ENCODE data around the gene NFU1. TPM values are rescaled to one million over a fixed set of nuclear protein-coding genes. Genes with fewer than 3 reads are reported as not detected.

NFU1 gene
- total and polyA plus RNA-seq, 9 of the 15 experiments (the other 6 are each of a cell fraction or from before 2014, with no cell fraction given), result 33.3 to 61.8 (median 53.7) TPM

- TF ChIP-seq NR2C1 (IDR thresholded peaks at IDR 0.05) (no peak), NR2C1 (tag; IDR thresholded peaks at IDR 0.05) (no peak), ZNF277 (CRISPR knock-in tag; IDR thresholded peaks at IDR 0.05; ENCODE audit: borderline replicate concordance) (no peak), NR3C1 (CRISPR knock-in tag; IDR thresholded peaks at IDR 0.05) (no peak), OTX1 (CRISPR knock-in tag; IDR thresholded peaks at IDR 0.05) (no peak), ATF1 (CRISPR knock-in tag; IDR thresholded peaks at IDR 0.05) (no peak), ATF1 (tag; IDR thresholded peaks at IDR 0.05) (no peak), CREB1 (IDR thresholded peaks at IDR 0.05) (no peak), CREB1 (CRISPR knock-in tag; IDR thresholded peaks at IDR 0.05) (no peak), CSDE1 (IDR thresholded peaks at IDR 0.05) (no peak), POLR2A (conservative IDR thresholded peaks at IDR 0.05) (no peak), NFIX (CRISPR knock-in tag; IDR thresholded peaks at IDR 0.05; ENCODE audit: low read depth) (peak; percentile 100), ZNF436 (CRISPR knock-in tag; IDR thresholded peaks at IDR 0.05) (no peak), TEAD2 (tag; IDR thresholded peaks at IDR 0.05) (no peak), ZFP30 (CRISPR knock-in tag; IDR thresholded peaks at IDR 0.05; ENCODE audit: borderline replicate concordance) (no peak), MBD1 (CRISPR knock-in tag; IDR thresholded peaks at IDR 0.05) (no peak), RAD21 (CRISPR knock-in tag; conservative IDR thresholded peaks at IDR 0.05 in 1 of 2, IDR thresholded peaks at IDR 0.05 in 1 of 2) (peak in 1 of 2 experiments; percentile 52; a peak in 2 of 4 replicates), ZNF695 (CRISPR knock-in tag; IDR thresholded peaks at IDR 0.05) (no peak), HCFC1 (IDR thresholded peaks at IDR 0.05; ENCODE audit: low read depth, low read length) (no peak), CHD4 (IDR thresholded peaks at IDR 0.05; ENCODE audit: insufficient read depth, insufficient replicate concordance, low read depth, low read length, poor library complexity, severe bottlenecking) (no peak), TGIF2 (CRISPR knock-in tag; IDR thresholded peaks at IDR 0.05) (no peak), SIN3B (IDR thresholded peaks at IDR 0.05; ENCODE audit: low read depth) (no peak), SMAD1 (IDR thresholded peaks at IDR 0.05; ENCODE audit: low read depth, low read length, partially characterized antibody) (peak; percentile 97)
Measured at GRCh38 chr2:69462780-69463179, 25.5 kb upstream of the NFU1 start (continued).

Data from K562 (cell line).